ENCODE data around the gene SLC50A1.

- TF ChIP-seq CTCF (IDR thresholded peaks at IDR 0.05), result no peak
- TF ChIP-seq, protein P1, sequence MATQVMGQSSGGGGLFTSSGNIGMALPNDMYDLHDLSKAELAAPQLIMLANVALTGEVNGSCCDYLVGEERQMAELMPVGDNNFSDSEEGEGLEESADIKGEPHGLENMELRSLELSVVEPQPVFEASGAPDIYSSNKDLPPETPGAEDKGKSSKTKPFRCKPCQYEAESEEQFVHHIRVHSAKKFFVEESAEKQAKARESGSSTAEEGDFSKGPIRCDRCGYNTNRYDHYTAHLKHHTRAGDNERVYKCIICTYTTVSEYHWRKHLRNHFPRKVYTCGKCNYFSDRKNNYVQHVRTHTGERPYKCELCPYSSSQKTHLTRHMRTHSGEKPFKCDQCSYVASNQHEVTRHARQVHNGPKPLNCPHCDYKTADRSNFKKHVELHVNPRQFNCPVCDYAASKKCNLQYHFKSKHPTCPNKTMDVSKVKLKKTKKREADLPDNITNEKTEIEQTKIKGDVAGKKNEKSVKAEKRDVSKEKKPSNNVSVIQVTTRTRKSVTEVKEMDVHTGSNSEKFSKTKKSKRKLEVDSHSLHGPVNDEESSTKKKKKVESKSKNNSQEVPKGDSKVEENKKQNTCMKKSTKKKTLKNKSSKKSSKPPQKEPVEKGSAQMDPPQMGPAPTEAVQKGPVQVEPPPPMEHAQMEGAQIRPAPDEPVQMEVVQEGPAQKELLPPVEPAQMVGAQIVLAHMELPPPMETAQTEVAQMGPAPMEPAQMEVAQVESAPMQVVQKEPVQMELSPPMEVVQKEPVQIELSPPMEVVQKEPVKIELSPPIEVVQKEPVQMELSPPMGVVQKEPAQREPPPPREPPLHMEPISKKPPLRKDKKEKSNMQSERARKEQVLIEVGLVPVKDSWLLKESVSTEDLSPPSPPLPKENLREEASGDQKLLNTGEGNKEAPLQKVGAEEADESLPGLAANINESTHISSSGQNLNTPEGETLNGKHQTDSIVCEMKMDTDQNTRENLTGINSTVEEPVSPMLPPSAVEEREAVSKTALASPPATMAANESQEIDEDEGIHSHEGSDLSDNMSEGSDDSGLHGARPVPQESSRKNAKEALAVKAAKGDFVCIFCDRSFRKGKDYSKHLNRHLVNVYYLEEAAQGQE (IDR thresholded peaks at IDR 0.05; ENCODE audit: insufficient read depth in 1 of 2, low read depth in 2 of 2, low read length in 1 of 2), result no peak
- TF ChIP-seq POLR2AphosphoS5 (IDR thresholded peaks at IDR 0.05; ENCODE audit: low read depth, low read length), result no peak
These were observed 10.9 kb upstream of the SLC50A1 start for GRCh38 chr1:155124503-155125463.

Data from Panc1 (cell line).